GM18526 (cell line): Measurements from ENCODE around the gene ZNF878.

Source experiments
- POLR2A ChIP-seq: IDR thresholded peaks from 3 replicates; pipeline ENCODE4 v1.6.1; 2011; ENCODE audit not compliant: insufficient read length; ENCODE audit errors: extremely low read depth

The ZNF878 gene

GRCh38 chr19:12052497-12053169 is at the start of gene ZNF878:
ZNF878 (minus strand) TSS chr19:12052961; CDS start chr19:12052801, 160 bp downstream.
- TF ChIP-seq POLR2A: peak; percentile 94

GRCh38 chr19:12098040-12098439 is 45.3 kb upstream of the ZNF878 start:
- no peak for TF ChIP-seq POLR2A

- TF ChIP-seq POLR2A: no peak
These were observed 42.5 kb upstream of the ZNF878 start for GRCh38 chr19:12095111-12095790.

GRCh38 chr19:12093777-12094176 is 41.0 kb upstream of the ZNF878 start:
- no peak for TF ChIP-seq POLR2A

GRCh38 chr19:12092956-12093355 is 40.2 kb upstream of the ZNF878 start:
- no peak for TF ChIP-seq POLR2A

GRCh38 chr19:12092065-12092867 is 39.5 kb upstream of the ZNF878 start:
- peak; percentile 63 for TF ChIP-seq POLR2A

GRCh38 chr19:12090807-12091206 is 38.0 kb upstream of the ZNF878 start:
- TF ChIP-seq POLR2A: no peak

GRCh38 chr19:12085074-12085818 is 32.5 kb upstream of the ZNF878 start:
- TF ChIP-seq POLR2A: no peak

GRCh38 chr19:12077375-12077774 is 24.6 kb upstream of the ZNF878 start:
- no peak for TF ChIP-seq POLR2A

- no peak for TF ChIP-seq POLR2A
These were observed 22.9 kb upstream of the ZNF878 start for GRCh38 chr19:12075538-12076139.

GRCh38 chr19:12064590-12065538 is 12.1 kb upstream of the ZNF878 start, which contains the start of gene ZNF844:
ZNF844 (plus strand) TSS chr19:12064731; CDS start chr19:12064874, 143 bp downstream.
- TF ChIP-seq POLR2A: peak; percentile 92

GRCh38 chr19:12055784-12056183 is 3.0 kb upstream of the ZNF878 start:
- TF ChIP-seq POLR2A: no peak

GRCh38 chr19:12052091-12052496 is 667 bp downstream of the ZNF878 start:
- TF ChIP-seq POLR2A: no peak

GRCh38 chr19:12047868-12048267 is 4.9 kb downstream of the ZNF878 start:
- TF ChIP-seq POLR2A: no peak
